ENCODE results near the gene TGFB1. TPM values are rescaled to one million over a fixed set of nuclear protein-coding genes. Genes with fewer than 3 reads are reported as not detected.

Gene TGFB1
- total and polyA plus RNA-seq, 4 donors, result 0.83 to 10.6 (median 6.9) TPM

DNA sequence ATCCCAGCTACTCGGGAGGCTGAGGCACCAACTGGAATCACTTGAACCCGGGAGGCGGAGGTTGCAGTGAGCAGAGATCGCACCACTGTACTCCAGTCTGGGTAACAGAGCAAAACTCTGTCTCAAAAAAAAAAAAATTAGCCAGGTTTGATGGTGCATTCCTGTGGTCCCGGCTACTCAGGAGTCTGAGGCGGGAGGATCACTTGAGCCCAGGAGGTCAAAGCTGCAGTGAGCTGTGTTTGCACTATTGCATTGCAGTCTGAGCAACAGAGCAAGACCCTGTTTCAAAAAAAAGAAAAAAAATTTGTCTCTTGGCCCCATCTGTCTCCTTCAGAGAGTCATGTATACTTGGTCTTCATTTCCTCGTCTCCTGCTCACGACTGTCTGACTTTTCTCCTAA lies 42.1 kb downstream of the TGFB1 start:
- no peak for DNase-seq (ENCODE audit: low spot score)
- Histone ChIP-seq H3K27me3 (ENCODE audit: control insufficient read depth in 4 of 4, insufficient read depth in 4 of 4, low read length in 3 of 4) (no peaks in the 10 kb centered on the region), H3K4me3 (ENCODE audit: low read depth in 1 of 3, low read length in 3 of 3) (no peak overlapping the region), H3K9ac (ENCODE audit: low read depth in 1 of 2, low read length in 2 of 2) (no peak overlapping the region), H3K27ac (ENCODE audit: low read depth in 1 of 2, low read length in 2 of 2) (no peak overlapping the region), H3K9me3 (ENCODE audit: control insufficient read depth in 4 of 4, low read length in 3 of 4) (no peaks in the 10 kb centered on the region), H3K36me3 (ENCODE audit: control insufficient read depth in 4 of 4, insufficient read depth in 3 of 4, low read depth in 1 of 4, low read length in 3 of 4) (peaks cover 0 to 20% (median 7%) of the 10 kb centered on the region in 4 donors), H3K4me1 (ENCODE audit: control insufficient read depth in 4 of 4, insufficient read depth in 4 of 4, low read length in 3 of 4) (peaks cover 0 to 35% (median 25%) of the 10 kb centered on the region in 4 donors)
- TF ChIP-seq, protein P1, sequence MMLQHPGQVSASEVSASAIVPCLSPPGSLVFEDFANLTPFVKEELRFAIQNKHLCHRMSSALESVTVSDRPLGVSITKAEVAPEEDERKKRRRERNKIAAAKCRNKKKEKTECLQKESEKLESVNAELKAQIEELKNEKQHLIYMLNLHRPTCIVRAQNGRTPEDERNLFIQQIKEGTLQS (IDR thresholded peaks at IDR 0.05), result no peak
- TF ChIP-seq, protein P2, sequence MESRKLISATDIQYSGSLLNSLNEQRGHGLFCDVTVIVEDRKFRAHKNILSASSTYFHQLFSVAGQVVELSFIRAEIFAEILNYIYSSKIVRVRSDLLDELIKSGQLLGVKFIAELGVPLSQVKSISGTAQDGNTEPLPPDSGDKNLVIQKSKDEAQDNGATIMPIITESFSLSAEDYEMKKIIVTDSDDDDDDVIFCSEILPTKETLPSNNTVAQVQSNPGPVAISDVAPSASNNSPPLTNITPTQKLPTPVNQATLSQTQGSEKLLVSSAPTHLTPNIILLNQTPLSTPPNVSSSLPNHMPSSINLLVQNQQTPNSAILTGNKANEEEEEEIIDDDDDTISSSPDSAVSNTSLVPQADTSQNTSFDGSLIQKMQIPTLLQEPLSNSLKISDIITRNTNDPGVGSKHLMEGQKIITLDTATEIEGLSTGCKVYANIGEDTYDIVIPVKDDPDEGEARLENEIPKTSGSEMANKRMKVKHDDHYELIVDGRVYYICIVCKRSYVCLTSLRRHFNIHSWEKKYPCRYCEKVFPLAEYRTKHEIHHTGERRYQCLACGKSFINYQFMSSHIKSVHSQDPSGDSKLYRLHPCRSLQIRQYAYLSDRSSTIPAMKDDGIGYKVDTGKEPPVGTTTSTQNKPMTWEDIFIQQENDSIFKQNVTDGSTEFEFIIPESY (IDR thresholded peaks at IDR 0.05), result no peak
- no peak for TF ChIP-seq RAD21 (IDR thresholded peaks at IDR 0.05)
- TF ChIP-seq GABPA (IDR thresholded peaks at IDR 0.05 in 1 of 2, conservative IDR thresholded peaks at IDR 0.05 in 1 of 2), result no peak
- TF ChIP-seq TAF1 (conservative IDR thresholded peaks at IDR 0.05), result no peak
- 91% methylated on average over 8 of the region's 8 CpGs for WGBS

DNA sequence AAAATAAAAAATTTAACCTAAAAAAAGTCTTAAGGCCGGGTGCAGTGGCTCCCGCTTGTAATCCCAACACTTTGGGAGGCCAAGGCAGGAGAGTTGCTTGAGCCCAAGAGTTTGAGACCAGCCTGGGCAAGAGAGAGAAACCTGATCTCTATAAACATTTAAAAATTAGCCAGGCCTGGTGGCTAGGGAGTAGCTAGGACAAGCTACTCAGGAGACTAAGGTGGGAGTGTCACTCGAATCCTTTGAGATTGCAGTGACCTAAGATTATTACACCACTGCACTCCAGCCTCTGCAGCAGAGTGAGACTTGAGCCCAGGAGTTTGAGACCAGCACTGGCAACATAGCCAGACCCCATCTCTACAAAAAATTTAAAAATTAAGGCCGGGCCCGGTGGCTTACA lies 42.6 kb downstream of the TGFB1 start:
- WGBS, result 67% methylated on average over 5 of the region's 5 CpGs

More for the DNA sequence above, 42.6 kb downstream of the TGFB1 start:
- TF ChIP-seq, protein P3, sequence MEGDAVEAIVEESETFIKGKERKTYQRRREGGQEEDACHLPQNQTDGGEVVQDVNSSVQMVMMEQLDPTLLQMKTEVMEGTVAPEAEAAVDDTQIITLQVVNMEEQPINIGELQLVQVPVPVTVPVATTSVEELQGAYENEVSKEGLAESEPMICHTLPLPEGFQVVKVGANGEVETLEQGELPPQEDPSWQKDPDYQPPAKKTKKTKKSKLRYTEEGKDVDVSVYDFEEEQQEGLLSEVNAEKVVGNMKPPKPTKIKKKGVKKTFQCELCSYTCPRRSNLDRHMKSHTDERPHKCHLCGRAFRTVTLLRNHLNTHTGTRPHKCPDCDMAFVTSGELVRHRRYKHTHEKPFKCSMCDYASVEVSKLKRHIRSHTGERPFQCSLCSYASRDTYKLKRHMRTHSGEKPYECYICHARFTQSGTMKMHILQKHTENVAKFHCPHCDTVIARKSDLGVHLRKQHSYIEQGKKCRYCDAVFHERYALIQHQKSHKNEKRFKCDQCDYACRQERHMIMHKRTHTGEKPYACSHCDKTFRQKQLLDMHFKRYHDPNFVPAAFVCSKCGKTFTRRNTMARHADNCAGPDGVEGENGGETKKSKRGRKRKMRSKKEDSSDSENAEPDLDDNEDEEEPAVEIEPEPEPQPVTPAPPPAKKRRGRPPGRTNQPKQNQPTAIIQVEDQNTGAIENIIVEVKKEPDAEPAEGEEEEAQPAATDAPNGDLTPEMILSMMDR (IDR thresholded peaks at IDR 0.05; ENCODE audit: low read depth, low read length, missing input control), result no peak
- TF ChIP-seq, protein P2 (IDR thresholded peaks at IDR 0.05), result no peak
- no peak for TF ChIP-seq TAF1 (conservative IDR thresholded peaks at IDR 0.05)
- TF ChIP-seq, protein P4, sequence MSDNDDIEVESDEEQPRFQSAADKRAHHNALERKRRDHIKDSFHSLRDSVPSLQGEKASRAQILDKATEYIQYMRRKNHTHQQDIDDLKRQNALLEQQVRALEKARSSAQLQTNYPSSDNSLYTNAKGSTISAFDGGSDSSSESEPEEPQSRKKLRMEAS (IDR thresholded peaks at IDR 0.05), result no peak
- no peak for TF ChIP-seq RXRA (IDR thresholded peaks at IDR 0.05)
- TF ChIP-seq SP1 (IDR thresholded peaks at IDR 0.05), result no peak
- TF ChIP-seq FOXA2 (IDR thresholded peaks at IDR 0.05), result no peak
- TF ChIP-seq, protein P5, sequence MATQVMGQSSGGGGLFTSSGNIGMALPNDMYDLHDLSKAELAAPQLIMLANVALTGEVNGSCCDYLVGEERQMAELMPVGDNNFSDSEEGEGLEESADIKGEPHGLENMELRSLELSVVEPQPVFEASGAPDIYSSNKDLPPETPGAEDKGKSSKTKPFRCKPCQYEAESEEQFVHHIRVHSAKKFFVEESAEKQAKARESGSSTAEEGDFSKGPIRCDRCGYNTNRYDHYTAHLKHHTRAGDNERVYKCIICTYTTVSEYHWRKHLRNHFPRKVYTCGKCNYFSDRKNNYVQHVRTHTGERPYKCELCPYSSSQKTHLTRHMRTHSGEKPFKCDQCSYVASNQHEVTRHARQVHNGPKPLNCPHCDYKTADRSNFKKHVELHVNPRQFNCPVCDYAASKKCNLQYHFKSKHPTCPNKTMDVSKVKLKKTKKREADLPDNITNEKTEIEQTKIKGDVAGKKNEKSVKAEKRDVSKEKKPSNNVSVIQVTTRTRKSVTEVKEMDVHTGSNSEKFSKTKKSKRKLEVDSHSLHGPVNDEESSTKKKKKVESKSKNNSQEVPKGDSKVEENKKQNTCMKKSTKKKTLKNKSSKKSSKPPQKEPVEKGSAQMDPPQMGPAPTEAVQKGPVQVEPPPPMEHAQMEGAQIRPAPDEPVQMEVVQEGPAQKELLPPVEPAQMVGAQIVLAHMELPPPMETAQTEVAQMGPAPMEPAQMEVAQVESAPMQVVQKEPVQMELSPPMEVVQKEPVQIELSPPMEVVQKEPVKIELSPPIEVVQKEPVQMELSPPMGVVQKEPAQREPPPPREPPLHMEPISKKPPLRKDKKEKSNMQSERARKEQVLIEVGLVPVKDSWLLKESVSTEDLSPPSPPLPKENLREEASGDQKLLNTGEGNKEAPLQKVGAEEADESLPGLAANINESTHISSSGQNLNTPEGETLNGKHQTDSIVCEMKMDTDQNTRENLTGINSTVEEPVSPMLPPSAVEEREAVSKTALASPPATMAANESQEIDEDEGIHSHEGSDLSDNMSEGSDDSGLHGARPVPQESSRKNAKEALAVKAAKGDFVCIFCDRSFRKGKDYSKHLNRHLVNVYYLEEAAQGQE (IDR thresholded peaks at IDR 0.05), result no peak
- TF ChIP-seq HNF4A (conservative IDR thresholded peaks at IDR 0.05), result no peak
- TF ChIP-seq RAD21 (IDR thresholded peaks at IDR 0.05), result no peak
- TF ChIP-seq NR2F2 (IDR thresholded peaks at IDR 0.05), result no peak
- TF ChIP-seq EGR1 (IDR thresholded peaks at IDR 0.05; ENCODE audit: low read depth in 2 of 2), result no peak
- Histone ChIP-seq H3K4me1 (ENCODE audit: control insufficient read depth in 4 of 4, insufficient read depth in 4 of 4, low read length in 3 of 4) (peaks cover 0 to 35% (median 25%) of the 10 kb centered on the region in 4 donors), H3K36me3 (ENCODE audit: control insufficient read depth in 4 of 4, insufficient read depth in 3 of 4, low read depth in 1 of 4, low read length in 3 of 4) (peaks cover 2 to 20% (median 7%) of the 10 kb centered on the region in 4 donors), H3K27me3 (ENCODE audit: control insufficient read depth in 4 of 4, insufficient read depth in 4 of 4, low read length in 3 of 4) (no peaks in the 10 kb centered on the region), H3K4me3 (ENCODE audit: low read depth in 1 of 3, low read length in 3 of 3) (peak overlapping the region; percentile 80 to 100 (median 93)), H3K9ac (ENCODE audit: low read depth in 1 of 2, low read length in 2 of 2) (peak overlapping the region; percentile 67 to 97), H3K27ac (ENCODE audit: low read depth in 1 of 2, low read length in 2 of 2) (no peak overlapping the region), H3K9me3 (ENCODE audit: control insufficient read depth in 4 of 4, low read length in 3 of 4) (no peaks in the 10 kb centered on the region)
- no peak for DNase-seq (ENCODE audit: low spot score)
